Measurements from ENCODE around the gene LRIG3. TPM values are rescaled to one million over a fixed set of nuclear protein-coding genes. Genes with fewer than 3 reads are reported as not detected.

LRIG3 gene
- total and polyA plus RNA-seq, 2 donors (not counting 3 experiments of a cell fraction or from before 2014, with no cell fraction given), result 55.5 to 55.7 TPM

GRCh38 chr12:58915634-58916033 is 4.7 kb downstream of the LRIG3 start:
- Histone ChIP-seq H3K4me1 (ENCODE audit: control insufficient read depth, extremely low read depth, insufficient read depth, low read length) (peaks cover 42% of the 10 kb centered on the region), H3K9me3 (replicated peaks; ENCODE audit: control insufficient read depth, insufficient read depth, low read length) (no peaks in the 10 kb centered on the region), H4K20me1 (replicated peaks; ENCODE audit: control insufficient read depth, extremely low read depth, insufficient read depth, low read length) (no peaks in the 10 kb centered on the region), H3K27me3 (ENCODE audit: control insufficient read depth in 2 of 2, insufficient read depth in 2 of 2, low read length in 2 of 2) (no peaks in the 10 kb centered on the region), H3K36me3 (ENCODE audit: control insufficient read depth in 2 of 2, extremely low read depth in 1 of 2, insufficient read depth in 2 of 2, low read length in 2 of 2) (peaks cover 9% of the 10 kb centered on the region in 2 experiments), H3K27ac (ENCODE audit: insufficient read depth, low read depth, low read length) (peak overlapping the region; percentile 91), H3K4me2 (ENCODE audit: insufficient read depth, low read length) (peak overlapping the region; percentile 100), H3K9me1 (replicated peaks; ENCODE audit: control insufficient read depth, extremely low read depth, insufficient read depth, low read length) (no peaks in the 10 kb centered on the region), H3K9ac (replicated peaks; ENCODE audit: extremely low read depth, insufficient read depth, low read length) (peak overlapping the region; percentile 79), H3K79me2 (ENCODE audit: control insufficient read depth, insufficient read depth, low read length) (peaks cover 88% of the 10 kb centered on the region), H2AFZ (ENCODE audit: low read depth, low read length) (peak overlapping the region; percentile 52), H3K4me3 (replicated peaks in 1 of 3; ENCODE audit: insufficient read depth in 1 of 3, low read depth in 1 of 3, low read length in 3 of 3) (peak overlapping the region; percentile 39 to 99 (median 89))
- no TSS peak for BruUV-seq (replicated peaks)
- POLR2A ChIA-PET, result no interaction called here
- CTCF ChIA-PET, result interaction anchor here (1.1 to 2.3 kb wide), 4 partner anchors 9 to 376 kb away, joined by 3 to 24 read pairs (median 8); no protein-coding TSS in a partner anchor
- TF ChIP-seq EZH2 (IDR thresholded peaks at IDR 0.05; ENCODE audit: borderline replicate concordance, low read depth, low read length, severe bottlenecking) (no peak), JUN (IDR thresholded peaks at IDR 0.05; ENCODE audit: borderline replicate concordance, insufficient read depth, insufficient read length, low read depth) (no peak), FOS (IDR thresholded peaks at IDR 0.05; ENCODE audit: borderline replicate concordance, insufficient read depth, low read length) (no peak), CTCF (IDR thresholded peaks at IDR 0.05; ENCODE audit: extremely low read depth in 1 of 2, insufficient read depth in 1 of 2, low read depth in 1 of 2, low read length in 2 of 2) (no peak), POLR2AphosphoS5 (IDR thresholded peaks at IDR 0.05; ENCODE audit: insufficient read depth, low read depth, low read length) (no peak), GATA2 (IDR thresholded peaks at IDR 0.05; ENCODE audit: insufficient read depth, insufficient read length, low read depth, low read length) (no peak), MYC (IDR thresholded peaks at IDR 0.05; ENCODE audit: low read depth, low read length) (no peak), POLR2A (IDR thresholded peaks at IDR 0.05; ENCODE audit: low read depth, low read length) (no peak), MAX (IDR thresholded peaks at IDR 0.05; ENCODE audit: insufficient read depth, insufficient read length) (no peak)
- DNase-seq (ENCODE audit: low read depth, low spot score) (peak; percentile 76), FAIRE-seq (no peak)
- intact Hi-C loops (cut with micrococcal nuclease), result loop anchor here (1.0 to 2.0 kb wide), 2 partner anchors 375 to 569 kb away; no protein-coding TSS in a partner anchor
- dilution Hi-C loops (cut with MboI; ENCODE audit: extremely low pct_ligation_motif_present, low sequenced_read_pairs), result no loop called here

Data from endothelial cell of umbilical vein (primary cell).